ENCODE data around the gene CHRNA4. TPM values are rescaled to one million over a fixed set of nuclear protein-coding genes. Genes with fewer than 3 reads are reported as not detected.

CHRNA4 gene
- total and polyA plus RNA-seq, 2 of the 13 experiments (the other 11 are each of a cell fraction or from before 2014, with no cell fraction given) = not detected

GRCh38 chr20:63381781-63382431, 20.8 kb upstream of the CHRNA4 start (continued):
- no peak for TF ChIP-seq SNAPC4 (CRISPR knock-in tag; IDR thresholded peaks at IDR 0.05)
- TF ChIP-seq KMT2A (CRISPR knock-in tag; IDR thresholded peaks at IDR 0.05) = no peak
- peak; percentile 46 for TF ChIP-seq AGO1 (IDR thresholded peaks at IDR 0.05; ENCODE audit: low read depth, low read length, poor library complexity, severe bottlenecking)
- TF ChIP-seq ELF3 (CRISPR knock-in tag; IDR thresholded peaks at IDR 0.05) = no peak
- TF ChIP-seq KLF15 (CRISPR knock-in tag; IDR thresholded peaks at IDR 0.05; ENCODE audit: borderline replicate concordance) = no peak
- no peak for TF ChIP-seq THYN1 (CRISPR knock-in tag; IDR thresholded peaks at IDR 0.05; ENCODE audit: borderline replicate concordance, low read depth)
- TF ChIP-seq MYC (CRISPR knock-in tag; IDR thresholded peaks at IDR 0.05; ENCODE audit: borderline replicate concordance) = peak; percentile 38; the same call in 1 of the 2 replicates
- no peak for TF ChIP-seq CAMTA2 (CRISPR knock-in tag; IDR thresholded peaks at IDR 0.05; ENCODE audit: borderline replicate concordance)
- 0 out of 2 replicates have a peak, but pooled peaks have one; percentile 65 for TF ChIP-seq NFAT5 (CRISPR knock-in tag; IDR thresholded peaks at IDR 0.05)
- TF ChIP-seq MLLT10 (CRISPR knock-in tag; IDR thresholded peaks at IDR 0.05) = no peak
- TF ChIP-seq TAF15 (IDR thresholded peaks at IDR 0.05; ENCODE audit: low read depth, low read length, poor library complexity, severe bottlenecking) = no peak
- no peak for TF ChIP-seq ZBTB26 (CRISPR knock-in tag; IDR thresholded peaks at IDR 0.05; ENCODE audit: borderline replicate concordance)
- no peak for TF ChIP-seq AFF4 (CRISPR knock-in tag; IDR thresholded peaks at IDR 0.05)
